NCI-H82 treated with DMSO at 0.1 percent for 48 hours (cell line): ENCODE results near the gene JOSD2.

Experiments used
- DNase-seq: peaks from one replicate; lab custom pipeline; 2025; ENCODE audit not compliant: unreplicated experiment; lab: John Stamatoyannopoulos, UW

Gene JOSD2

GRCh38 chr19:50457300-50457699 lies 53.7 kb downstream of the JOSD2 start:
- no peak for DNase-seq
